ENCODE data around the gene LRBA.

Gene LRBA

GRCh38 chr4:150315175-150315574, 699.9 kb downstream of the LRBA start:
- H3K9me2 ChIP-seq (replicated peaks; ENCODE audit: insufficient read depth, low read length) = no peaks in the 10 kb centered on the region
- no peaks in the 10 kb centered on the region for H4K20me1 ChIP-seq (ENCODE audit: insufficient read depth, low read length)
- no peak overlapping the region for H3K27ac ChIP-seq (ENCODE audit: low read length)
- no peak overlapping the region for H3K4me2 ChIP-seq (ENCODE audit: low read depth, low read length)
- no peak overlapping the region for H2AFZ ChIP-seq (ENCODE audit: low read length)
- no peaks in the 10 kb centered on the region for H3K79me2 ChIP-seq (ENCODE audit: low read length)
- H3K36me3 ChIP-seq (replicated peaks; ENCODE audit: insufficient read depth, low read length) = no peaks in the 10 kb centered on the region
- H3K4me1 ChIP-seq (ENCODE audit: low read length) = no peaks in the 10 kb centered on the region
- DNase-seq = no peak
- no peaks in the 10 kb centered on the region for H3F3A ChIP-seq (ENCODE audit: insufficient read depth, low read length)
- H3K4me3 ChIP-seq (ENCODE audit: low read length) = no peak overlapping the region
- no peaks in the 10 kb centered on the region for H3K9me3 ChIP-seq (replicated peaks; ENCODE audit: insufficient read depth, low read length)
- no peak overlapping the region for H3K9ac ChIP-seq (ENCODE audit: low read length)
- H3K27me3 ChIP-seq (replicated peaks; ENCODE audit: insufficient read depth, low read length) = no peaks in the 10 kb centered on the region
- TF ChIP-seq CTCF (IDR thresholded peaks at IDR 0.05; ENCODE audit: low read length) (no peak), EZH2 (optimal IDR thresholded peaks at IDR 0.05; ENCODE audit: low read depth, low read length) (no peak), EZH2phosphoT487 (IDR thresholded peaks at IDR 0.05; ENCODE audit: low read length) (no peak)

GRCh38 chr4:150314031-150314430, 701.1 kb downstream of the LRBA start:
- no peaks in the 10 kb centered on the region for H3K27me3 ChIP-seq (replicated peaks; ENCODE audit: insufficient read depth, low read length)
- no peaks in the 10 kb centered on the region for H3K36me3 ChIP-seq (replicated peaks; ENCODE audit: insufficient read depth, low read length)
- H3K9ac ChIP-seq (ENCODE audit: low read length) = no peak overlapping the region
- no peaks in the 10 kb centered on the region for H3F3A ChIP-seq (ENCODE audit: insufficient read depth, low read length)
- H3K27ac ChIP-seq (ENCODE audit: low read length) = no peak overlapping the region
- no peak overlapping the region for H3K4me2 ChIP-seq (ENCODE audit: low read depth, low read length)
- no peak for DNase-seq
- no peaks in the 10 kb centered on the region for H3K9me3 ChIP-seq (replicated peaks; ENCODE audit: insufficient read depth, low read length)
- no peaks in the 10 kb centered on the region for H3K4me1 ChIP-seq (ENCODE audit: low read length)
- H3K9me2 ChIP-seq (replicated peaks; ENCODE audit: insufficient read depth, low read length) = no peaks in the 10 kb centered on the region
- H3K4me3 ChIP-seq (ENCODE audit: low read length) = no peak overlapping the region
- no peaks in the 10 kb centered on the region for H4K20me1 ChIP-seq (ENCODE audit: insufficient read depth, low read length)
- no peak overlapping the region for H2AFZ ChIP-seq (ENCODE audit: low read length)
- H3K79me2 ChIP-seq (ENCODE audit: low read length) = no peaks in the 10 kb centered on the region
- TF ChIP-seq CTCF (IDR thresholded peaks at IDR 0.05; ENCODE audit: low read length) (no peak), EZH2phosphoT487 (IDR thresholded peaks at IDR 0.05; ENCODE audit: low read length) (no peak), EZH2 (optimal IDR thresholded peaks at IDR 0.05; ENCODE audit: low read depth, low read length) (no peak)

- DNase-seq = no peak
- Histone ChIP-seq H2AFZ (ENCODE audit: low read length) (no peak overlapping the region), H3K9me3 (replicated peaks; ENCODE audit: insufficient read depth, low read length) (no peaks in the 10 kb centered on the region), H3K79me2 (ENCODE audit: low read length) (no peaks in the 10 kb centered on the region), H3K4me2 (ENCODE audit: low read depth, low read length) (no peak overlapping the region), H3K36me3 (replicated peaks; ENCODE audit: insufficient read depth, low read length) (no peaks in the 10 kb centered on the region), H3K27me3 (replicated peaks; ENCODE audit: insufficient read depth, low read length) (no peaks in the 10 kb centered on the region), H4K20me1 (ENCODE audit: insufficient read depth, low read length) (no peaks in the 10 kb centered on the region), H3K9ac (ENCODE audit: low read length) (no peak overlapping the region), H3F3A (ENCODE audit: insufficient read depth, low read length) (no peaks in the 10 kb centered on the region), H3K27ac (ENCODE audit: low read length) (no peak overlapping the region), H3K4me1 (ENCODE audit: low read length) (no peaks in the 10 kb centered on the region), H3K4me3 (ENCODE audit: low read length) (no peak overlapping the region), H3K9me2 (replicated peaks; ENCODE audit: insufficient read depth, low read length) (no peaks in the 10 kb centered on the region)
- TF ChIP-seq EZH2phosphoT487 (IDR thresholded peaks at IDR 0.05; ENCODE audit: low read length) = no peak
- TF ChIP-seq CTCF (IDR thresholded peaks at IDR 0.05; ENCODE audit: low read length) = no peak
- TF ChIP-seq EZH2 (optimal IDR thresholded peaks at IDR 0.05; ENCODE audit: low read depth, low read length) = no peak
Measured at GRCh38 chr4:150310159-150310895, 704.8 kb downstream of the LRBA start.

Data from MM.1S (cell line).